NB4 (cell line): ENCODE results near the gene APOC1.
"Not testable (repeated sequence)": the region's sequence is repeated elsewhere in the genome, so short reads cannot be mapped to it uniquely, and the experiment has no call there.

ENCODE experiments used
- DNase-seq: peaks from one replicate; pipeline ENCODE4 v3.0.0; 2010; ENCODE audit warnings: low read depth
- H3K4me3 ChIP-seq: one replicate; pipeline ENCODE4 v1.5.1; 2011; ENCODE audit warnings: mild to moderate bottlenecking, low read depth, low read length, moderate library complexity
- MAX ChIP-seq: IDR thresholded peaks from 2 replicates; pipeline ENCODE4 v1.6.1; 2011; ENCODE audit warnings: low read depth, low read length
- MYC ChIP-seq: IDR thresholded peaks from 2 replicates; pipeline ENCODE4 v1.6.1; 2011; ENCODE audit warnings: low read depth, low read length
- POLR2A ChIP-seq: IDR thresholded peaks from 2 replicates; pipeline ENCODE4 v1.6.1; 2011; ENCODE audit warnings: mild to moderate bottlenecking; ENCODE audit not compliant: insufficient read length; ENCODE audit errors: extremely low read depth
- TF ChIP-seq, protein P1 (sequence below): IDR thresholded peaks from one replicate; pipeline ENCODE4 v1.5.1; 2012; ENCODE audit warnings: low read depth, low read length

Gene APOC1

DNA sequence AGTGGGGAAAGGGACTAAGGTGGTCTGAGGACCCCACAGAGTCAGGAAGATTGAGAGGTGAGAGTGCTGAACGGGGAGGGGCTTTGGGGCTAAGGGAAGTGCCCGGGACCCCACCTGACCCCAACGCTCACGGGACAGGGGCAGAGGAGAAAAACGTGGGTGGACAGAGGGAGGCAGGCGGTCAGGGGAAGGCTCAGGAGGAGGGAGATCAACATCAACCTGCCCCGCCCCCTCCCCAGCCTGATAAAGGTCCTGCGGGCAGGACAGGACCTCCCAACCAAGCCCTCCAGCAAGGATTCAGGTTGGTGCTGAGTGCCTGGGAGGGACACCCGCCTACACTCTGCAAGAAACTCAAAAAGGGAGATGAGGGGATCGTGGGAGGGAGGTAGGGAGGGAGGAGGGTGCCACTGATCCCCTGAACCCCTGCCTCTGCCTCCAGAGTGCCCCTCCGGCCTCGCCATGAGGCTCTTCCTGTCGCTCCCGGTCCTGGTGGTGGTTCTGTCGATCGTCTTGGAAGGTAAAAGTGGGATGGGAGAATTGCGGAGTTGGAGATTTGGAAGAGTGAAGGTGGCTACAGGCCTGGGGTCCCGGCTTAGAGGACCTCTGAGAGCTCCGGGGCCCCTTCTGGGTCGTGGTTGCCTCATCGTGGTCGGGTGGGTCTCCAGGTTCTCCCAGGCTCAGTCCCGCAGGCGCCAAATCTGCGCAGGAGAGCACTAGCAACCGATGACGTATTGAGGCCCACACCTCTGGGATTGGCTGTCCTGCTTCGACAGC, at the start of gene APOC1:
APOC1 (plus strand) TSS at position 176 of the 774 bp plus-strand sequence; CDS start at position 460, 284 bp downstream.
- DNase-seq, result peak; percentile 63
- not testable (repeated sequence) for H3K4me3 ChIP-seq

DNA sequence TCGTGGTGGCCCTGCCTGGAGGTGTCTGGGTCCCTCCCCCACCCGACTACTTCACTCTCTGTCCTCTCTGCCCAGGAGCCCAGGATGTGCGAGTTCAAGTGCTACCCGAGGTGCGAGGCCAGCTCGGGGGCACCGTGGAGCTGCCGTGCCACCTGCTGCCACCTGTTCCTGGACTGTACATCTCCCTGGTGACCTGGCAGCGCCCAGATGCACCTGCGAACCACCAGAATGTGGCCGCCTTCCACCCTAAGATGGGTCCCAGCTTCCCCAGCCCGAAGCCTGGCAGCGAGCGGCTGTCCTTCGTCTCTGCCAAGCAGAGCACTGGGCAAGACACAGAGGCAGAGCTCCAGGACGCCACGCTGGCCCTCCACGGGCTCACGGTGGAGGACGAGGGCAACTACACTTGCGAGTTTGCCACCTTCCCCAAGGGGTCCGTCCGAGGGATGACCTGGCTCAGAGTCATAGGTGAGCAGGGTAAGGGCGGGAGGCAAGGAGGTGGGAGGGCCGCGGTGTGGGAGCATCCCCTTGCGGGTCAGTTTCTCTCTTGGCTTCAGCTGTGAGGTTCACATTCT, 49.1 kb upstream of the APOC1 start:
- no peak for DNase-seq
- H3K4me3 ChIP-seq, result no peak overlapping the region
- no peak for TF ChIP-seq MAX
- TF ChIP-seq MYC, result no peak
- TF ChIP-seq, protein P1, sequence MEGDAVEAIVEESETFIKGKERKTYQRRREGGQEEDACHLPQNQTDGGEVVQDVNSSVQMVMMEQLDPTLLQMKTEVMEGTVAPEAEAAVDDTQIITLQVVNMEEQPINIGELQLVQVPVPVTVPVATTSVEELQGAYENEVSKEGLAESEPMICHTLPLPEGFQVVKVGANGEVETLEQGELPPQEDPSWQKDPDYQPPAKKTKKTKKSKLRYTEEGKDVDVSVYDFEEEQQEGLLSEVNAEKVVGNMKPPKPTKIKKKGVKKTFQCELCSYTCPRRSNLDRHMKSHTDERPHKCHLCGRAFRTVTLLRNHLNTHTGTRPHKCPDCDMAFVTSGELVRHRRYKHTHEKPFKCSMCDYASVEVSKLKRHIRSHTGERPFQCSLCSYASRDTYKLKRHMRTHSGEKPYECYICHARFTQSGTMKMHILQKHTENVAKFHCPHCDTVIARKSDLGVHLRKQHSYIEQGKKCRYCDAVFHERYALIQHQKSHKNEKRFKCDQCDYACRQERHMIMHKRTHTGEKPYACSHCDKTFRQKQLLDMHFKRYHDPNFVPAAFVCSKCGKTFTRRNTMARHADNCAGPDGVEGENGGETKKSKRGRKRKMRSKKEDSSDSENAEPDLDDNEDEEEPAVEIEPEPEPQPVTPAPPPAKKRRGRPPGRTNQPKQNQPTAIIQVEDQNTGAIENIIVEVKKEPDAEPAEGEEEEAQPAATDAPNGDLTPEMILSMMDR, result no peak
- no peak for TF ChIP-seq POLR2A

GRCh38 chr19:44866664-44867063, 47.7 kb upstream of the APOC1 start:
- H3K4me3 ChIP-seq, result no peak overlapping the region
- no peak for DNase-seq
- TF ChIP-seq MAX, result no peak
- no peak for TF ChIP-seq POLR2A
- TF ChIP-seq MYC, result no peak
- TF ChIP-seq, protein P1, result no peak

DNA sequence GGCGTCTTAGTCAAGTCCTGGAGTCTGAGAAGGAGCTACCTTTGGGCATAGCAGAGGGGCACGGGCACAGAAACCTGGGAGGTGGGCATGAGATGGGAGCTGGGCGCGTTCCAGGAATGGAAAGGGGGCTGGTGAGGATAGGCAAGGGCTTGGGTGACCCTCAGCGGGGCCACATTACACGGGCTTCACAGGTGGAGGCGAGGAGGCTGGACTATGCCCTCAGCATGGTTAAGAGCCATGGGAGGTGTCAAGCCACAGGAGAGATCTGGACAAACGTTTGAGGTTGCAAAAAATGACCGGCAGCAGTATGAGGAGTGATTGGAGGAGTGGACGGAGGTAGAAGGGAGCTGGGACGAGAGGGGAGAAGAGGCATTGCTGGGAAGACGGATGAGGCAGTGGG, 46.8 kb upstream of the APOC1 start:
- no peak overlapping the region for H3K4me3 ChIP-seq
- DNase-seq, result no peak
- TF ChIP-seq, protein P1, result no peak
- TF ChIP-seq POLR2A (no peak), MYC (no peak), MAX (no peak)

- peak; percentile 58 for DNase-seq
- no peak for TF ChIP-seq POLR2A
- TF ChIP-seq, protein P1, result no peak
- no peak overlapping the region for H3K4me3 ChIP-seq
These were observed 44.5 kb upstream of the APOC1 start for GRCh38 chr19:44869733-44870470.

DNA sequence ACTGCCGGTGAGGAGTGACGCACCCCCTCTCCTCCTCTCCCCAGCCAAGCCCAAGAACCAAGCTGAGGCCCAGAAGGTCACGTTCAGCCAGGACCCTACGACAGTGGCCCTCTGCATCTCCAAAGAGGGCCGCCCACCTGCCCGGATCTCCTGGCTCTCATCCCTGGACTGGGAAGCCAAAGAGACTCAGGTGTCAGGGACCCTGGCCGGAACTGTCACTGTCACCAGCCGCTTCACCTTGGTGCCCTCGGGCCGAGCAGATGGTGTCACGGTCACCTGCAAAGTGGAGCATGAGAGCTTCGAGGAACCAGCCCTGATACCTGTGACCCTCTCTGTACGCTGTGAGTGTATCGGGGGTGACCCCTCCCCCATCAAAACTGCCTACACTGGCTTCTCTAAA, 42.6 kb upstream of the APOC1 start:
- no peak overlapping the region for H3K4me3 ChIP-seq
- no peak for DNase-seq
- TF ChIP-seq MYC, result no peak
- no peak for TF ChIP-seq MAX
- TF ChIP-seq, protein P1, result no peak
- TF ChIP-seq POLR2A, result no peak
